Epithelial cell of esophagus (primary cell): Measurements from ENCODE around the gene CCDC9B.

Experiments
- DNase-seq: peaks from one replicate; pipeline ENCODE4 v3.0.0; 2010; ENCODE audit warnings: low read depth
- H3K4me3 ChIP-seq: 2 replicates; pipeline ENCODE4 v1.5.1; 2011; ENCODE audit warnings: mild to moderate bottlenecking, low read length, control low read depth
- TF ChIP-seq, protein P1 (sequence below): IDR thresholded peaks from 2 replicates; pipeline ENCODE4 v1.5.1; 2011; ENCODE audit warnings: low read depth, mild to moderate bottlenecking, low read length, control low read depth, inconsistent platforms; ENCODE audit not compliant: insufficient read depth; ENCODE audit errors: missing control alignments

CCDC9B gene

DNA sequence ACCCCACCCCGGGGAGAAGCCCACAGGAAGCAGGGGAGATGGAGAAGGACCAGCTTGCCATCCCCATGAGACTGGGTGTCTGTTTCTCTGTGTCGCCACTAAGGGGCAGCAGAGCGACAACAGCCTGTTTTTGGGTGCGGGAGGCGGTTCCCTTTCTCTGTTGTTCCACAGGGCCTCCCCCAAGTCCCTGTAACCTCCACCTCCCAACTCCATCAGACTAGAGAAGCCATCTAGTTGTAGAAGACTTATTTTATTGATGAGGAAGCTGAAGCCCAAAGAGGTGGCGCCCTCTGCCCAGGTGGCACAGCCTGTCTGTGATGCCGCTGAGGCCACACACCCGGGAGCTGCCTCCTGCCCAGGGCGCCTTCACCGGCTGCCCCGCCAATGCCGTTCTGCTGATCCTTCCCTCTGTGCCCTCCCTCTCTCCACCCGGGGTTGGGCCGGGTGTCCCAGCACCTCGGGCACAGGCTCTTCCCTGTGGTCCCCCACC lies 3.9 kb upstream of the CCDC9B start:
- H3K4me3 ChIP-seq: no peak overlapping the region
- TF ChIP-seq, protein P1, sequence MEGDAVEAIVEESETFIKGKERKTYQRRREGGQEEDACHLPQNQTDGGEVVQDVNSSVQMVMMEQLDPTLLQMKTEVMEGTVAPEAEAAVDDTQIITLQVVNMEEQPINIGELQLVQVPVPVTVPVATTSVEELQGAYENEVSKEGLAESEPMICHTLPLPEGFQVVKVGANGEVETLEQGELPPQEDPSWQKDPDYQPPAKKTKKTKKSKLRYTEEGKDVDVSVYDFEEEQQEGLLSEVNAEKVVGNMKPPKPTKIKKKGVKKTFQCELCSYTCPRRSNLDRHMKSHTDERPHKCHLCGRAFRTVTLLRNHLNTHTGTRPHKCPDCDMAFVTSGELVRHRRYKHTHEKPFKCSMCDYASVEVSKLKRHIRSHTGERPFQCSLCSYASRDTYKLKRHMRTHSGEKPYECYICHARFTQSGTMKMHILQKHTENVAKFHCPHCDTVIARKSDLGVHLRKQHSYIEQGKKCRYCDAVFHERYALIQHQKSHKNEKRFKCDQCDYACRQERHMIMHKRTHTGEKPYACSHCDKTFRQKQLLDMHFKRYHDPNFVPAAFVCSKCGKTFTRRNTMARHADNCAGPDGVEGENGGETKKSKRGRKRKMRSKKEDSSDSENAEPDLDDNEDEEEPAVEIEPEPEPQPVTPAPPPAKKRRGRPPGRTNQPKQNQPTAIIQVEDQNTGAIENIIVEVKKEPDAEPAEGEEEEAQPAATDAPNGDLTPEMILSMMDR: peak; percentile 76
- DNase-seq: peak; percentile 69

DNA sequence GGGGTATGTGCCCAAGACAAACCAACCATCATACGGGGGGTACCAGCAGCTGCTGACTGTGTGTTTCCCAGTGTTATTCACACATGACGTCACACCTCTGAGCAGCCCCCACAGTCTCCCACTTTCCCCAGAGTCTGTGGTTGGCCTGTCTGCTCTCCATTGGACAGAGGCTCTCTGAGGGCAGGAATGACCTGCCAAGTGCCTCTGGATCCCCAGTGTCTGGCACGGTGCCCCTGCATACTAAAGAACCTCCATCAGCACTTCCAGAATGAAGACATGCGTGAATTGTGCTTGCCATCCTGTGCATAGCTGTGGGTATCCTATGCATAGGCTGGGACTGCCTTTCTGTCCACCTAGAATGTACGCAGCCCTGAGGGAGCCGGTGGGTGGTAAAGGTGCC lies 3.5 kb upstream of the CCDC9B start:
- TF ChIP-seq, protein P1: no peak
- no peak overlapping the region for H3K4me3 ChIP-seq
- no peak for DNase-seq

DNA sequence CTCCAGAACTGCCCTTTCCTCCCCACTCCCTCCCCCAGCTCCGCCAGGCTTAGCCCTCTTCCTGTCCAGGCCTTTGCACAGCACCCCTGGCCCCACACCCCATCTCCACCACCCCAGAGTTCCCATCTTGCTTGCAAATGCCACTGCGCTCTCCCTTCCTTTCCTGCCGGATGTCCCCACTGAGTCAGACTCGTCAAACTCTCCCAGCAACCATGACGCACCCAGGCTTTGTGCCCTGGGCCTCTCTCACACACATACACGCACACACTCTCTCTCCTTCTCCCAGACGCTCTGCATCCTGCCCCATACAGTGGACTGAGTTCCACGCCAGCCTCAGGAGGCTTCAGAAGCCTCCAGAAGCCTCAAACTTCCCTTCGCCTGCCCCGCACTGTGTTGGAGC lies 2.8 kb upstream of the CCDC9B start:
- peak; percentile 97 for DNase-seq
- TF ChIP-seq, protein P1: no peak
- no peak overlapping the region for H3K4me3 ChIP-seq

DNA sequence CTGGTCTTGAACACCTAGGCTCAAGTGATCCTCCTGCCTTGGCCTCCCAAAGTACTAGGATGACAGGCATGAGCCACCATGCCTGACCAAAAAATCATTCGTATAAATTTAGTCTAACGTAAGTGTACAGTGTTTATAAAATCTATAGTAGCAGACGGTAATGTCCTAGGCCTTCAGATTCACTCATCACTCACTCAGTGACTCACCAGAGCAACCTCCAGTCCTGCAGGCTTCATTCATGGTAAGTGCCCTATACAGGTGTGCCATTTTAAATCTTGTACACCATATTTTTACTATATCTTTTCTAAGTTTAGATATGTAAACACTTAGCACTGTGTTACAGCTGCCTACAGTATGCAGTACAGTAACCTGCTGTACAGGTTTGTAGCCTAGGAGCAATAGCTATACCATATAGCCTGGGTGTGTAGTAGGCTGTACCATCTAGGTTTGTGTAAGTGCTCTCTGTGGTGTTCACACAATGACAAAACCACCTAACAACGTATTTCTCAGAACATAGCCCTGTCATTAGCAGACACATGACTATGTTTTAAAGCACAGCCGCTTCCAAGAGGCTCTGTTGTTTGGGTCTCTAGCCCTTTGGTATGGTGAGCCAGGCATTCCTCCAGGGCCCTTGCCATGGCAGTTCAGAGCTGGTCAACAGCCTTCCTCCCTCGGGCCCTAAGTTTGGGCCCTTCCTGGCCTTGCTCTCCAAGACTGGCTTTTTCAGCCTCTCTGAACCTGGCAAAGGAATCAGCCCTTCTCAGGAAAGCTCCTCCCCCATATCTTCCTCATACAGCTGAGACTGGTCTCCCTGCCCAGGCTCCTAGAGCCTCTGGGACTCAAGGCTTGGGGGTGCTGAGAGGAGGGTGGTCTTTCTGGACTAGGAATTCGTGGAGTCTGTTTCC lies 1.9 kb upstream of the CCDC9B start:
- peak; percentile 92 for DNase-seq
- H3K4me3 ChIP-seq: no peak overlapping the region
- TF ChIP-seq, protein P1: no peak

DNA sequence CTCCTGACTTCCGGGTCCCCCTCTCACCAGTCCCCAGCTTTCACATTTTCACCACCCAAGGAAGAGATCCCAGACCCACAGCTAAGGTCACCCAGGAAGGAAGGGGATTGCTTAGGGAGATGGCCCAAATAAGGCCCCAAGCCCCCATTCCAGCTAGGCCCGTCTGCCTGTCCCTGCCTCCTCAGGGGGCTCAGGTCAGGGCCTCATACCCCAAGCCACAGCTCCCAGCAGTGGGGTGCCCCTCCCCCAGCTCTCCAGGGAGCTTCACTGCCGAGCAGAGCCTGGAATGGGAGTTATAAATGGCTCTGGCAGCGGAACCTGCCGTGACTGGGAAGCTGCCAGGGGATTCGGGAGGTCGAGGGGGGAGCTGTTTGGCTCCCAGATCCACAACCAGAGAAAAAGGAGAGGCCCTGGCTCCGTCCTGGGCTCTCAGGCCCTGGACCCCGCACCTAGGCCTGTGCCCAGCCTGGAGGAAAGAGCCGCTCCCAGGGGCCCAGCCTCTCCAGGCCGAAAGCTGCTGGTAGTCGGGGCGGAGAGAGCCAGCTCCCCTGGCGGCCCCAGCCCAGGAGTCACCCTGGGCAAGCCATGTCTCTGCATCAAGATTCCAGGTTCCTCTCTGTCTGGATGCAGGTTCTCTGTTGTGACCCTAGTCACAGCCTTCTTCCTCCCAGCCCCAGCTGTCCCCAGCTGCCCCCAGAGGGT lies 550 bp downstream of the CCDC9B start:
- peak; percentile 41 for DNase-seq
- TF ChIP-seq, protein P1: no peak
- peak overlapping the region; percentile 54 for H3K4me3 ChIP-seq

DNA sequence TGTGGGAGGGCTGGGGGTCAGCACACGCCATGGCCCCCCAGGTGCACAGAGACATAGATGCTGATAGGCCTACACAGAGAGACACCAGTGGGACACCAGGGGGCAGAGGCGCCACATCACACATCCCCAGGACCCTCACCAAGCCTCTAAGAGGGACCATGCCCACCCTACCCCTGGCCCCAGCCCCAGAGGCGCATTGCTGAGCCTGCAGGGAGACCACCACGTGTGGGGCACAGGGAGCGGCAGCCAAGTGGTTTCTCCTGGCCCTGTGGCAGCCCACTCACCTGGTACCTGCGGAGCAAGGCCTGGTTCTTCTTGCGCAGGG lies 1.2 kb downstream of the CCDC9B start:
- H3K4me3 ChIP-seq: peak overlapping the region; percentile 54
- TF ChIP-seq, protein P1: no peak
- no peak for DNase-seq
